IMR-90 (cell line): Measurements from ENCODE around the gene TAOK1. TPM values are rescaled to one million over a fixed set of nuclear protein-coding genes. Genes with fewer than 3 reads are reported as not detected.

Experiments used
- ATAC-seq: fragments of 200-7000 bp; cut with Tn5 transposase; 2 replicates; pipeline ENCODE4 v1.9.1; 2020; ENCODE audit warnings: low read depth, mild to moderate bottlenecking, moderate library complexity
- BruUV-seq: library from RNA; stranded (reverse); fragments of 400-500 nt; replicated peaks from 2 replicates; lab custom pipeline; 2021; lab: Mats Ljungman, UMichigan
- CTCF ChIA-PET: fragments of 300-600 bp; formaldehyde crosslinking; extraction: SDS; loops from one replicate; lab custom pipeline; 2021; ENCODE audit warnings: antibody characterized with exemption; lab: Yijun Ruan, JAX
- POLR2A ChIA-PET: fragments of 300-600 bp; sonication (Branson Sonifier 250); formaldehyde crosslinking; loops from one replicate; lab custom pipeline; 2022; ENCODE audit warnings: antibody characterized with exemption; ENCODE audit not compliant: unreplicated experiment; lab: Charles Lee
- DNase-seq: peaks from one replicate; pipeline ENCODE4 v3.0.0; 2013
- H2AFZ ChIP-seq: replicated peaks from 2 replicates; pipeline ENCODE3; 2013; ENCODE audit warnings: low read length, mild to moderate bottlenecking; ENCODE audit not compliant: poor library complexity
- H2AK5ac ChIP-seq: 2 replicates; pipeline ENCODE4 v1.6.1; 2013; ENCODE audit warnings: low read depth, low read length, inconsistent platforms
- H2AK9ac ChIP-seq: replicated peaks from 2 replicates; pipeline ENCODE3; 2013; ENCODE audit warnings: mild to moderate bottlenecking, low read depth, low read length, moderate library complexity; ENCODE audit not compliant: poor library complexity
- H2BK120ac ChIP-seq: 2 replicates; pipeline ENCODE4 v1.6.1; 2013; ENCODE audit warnings: low read depth, low read length, inconsistent platforms
- H2BK15ac ChIP-seq: 3 replicates; pipeline ENCODE4 v1.6.1; 2013; ENCODE audit warnings: low read depth, low read length, inconsistent platforms
- H2BK20ac ChIP-seq: 2 replicates; pipeline ENCODE4 v1.6.1; 2013; ENCODE audit warnings: low read depth, mild to moderate bottlenecking, inconsistent platforms, low read length, moderate library complexity
- H2BK5ac ChIP-seq: 2 replicates; pipeline ENCODE4 v1.6.1; 2013; ENCODE audit warnings: mild to moderate bottlenecking, low read depth, low read length, inconsistent platforms; ENCODE audit not compliant: poor library complexity, severe bottlenecking
- H3K14ac ChIP-seq: replicated peaks from 2 replicates; pipeline ENCODE4 v1.6.1; 2013; ENCODE audit warnings: low read depth, low read length, inconsistent platforms
- H3K18ac ChIP-seq: 2 replicates; pipeline ENCODE4 v1.6.1; 2013; ENCODE audit warnings: low read depth, low read length, control low read depth
- H3K23ac ChIP-seq: 2 replicates; pipeline ENCODE4 v1.6.1; 2013; ENCODE audit warnings: low read depth, low read length, inconsistent platforms
- H3K27ac ChIP-seq: 2 replicates; pipeline ENCODE4 v1.5.1; 2013; ENCODE audit warnings: mild to moderate bottlenecking, control low read depth, low read length; ENCODE audit not compliant: insufficient read depth
- H3K27me3 ChIP-seq: 2 replicates; pipeline ENCODE4 v1.6.1; 2013; ENCODE audit warnings: low read length; ENCODE audit not compliant: control insufficient read depth, insufficient read depth
- H3K36me3 ChIP-seq: 2 replicates; pipeline ENCODE4 v1.6.1; 2013; ENCODE audit warnings: low read length, mixed read lengths; ENCODE audit not compliant: control insufficient read depth, insufficient read depth
- H3K4ac ChIP-seq: 2 replicates; pipeline ENCODE4 v1.6.1; 2013; ENCODE audit warnings: low read depth, low read length, inconsistent platforms
- H3K4me1 ChIP-seq: 2 replicates; pipeline ENCODE4 v1.6.1; 2013; ENCODE audit warnings: low read length, mixed read lengths; ENCODE audit not compliant: control insufficient read depth, insufficient read depth
- H3K4me2 ChIP-seq: 2 replicates; pipeline ENCODE4 v1.6.1; 2013; ENCODE audit warnings: low read depth, mild to moderate bottlenecking, control low read depth, low read length, moderate library complexity
- H3K4me3 ChIP-seq: 2 replicates; pipeline ENCODE4 v1.5.1; 2013; ENCODE audit warnings: low read depth, mild to moderate bottlenecking, control low read depth, low read length, moderate library complexity; ENCODE audit not compliant: insufficient read depth
- H3K56ac ChIP-seq: 2 replicates; pipeline ENCODE4 v1.6.1; 2013; ENCODE audit warnings: low read length, inconsistent platforms; ENCODE audit not compliant: insufficient read depth; ENCODE audit errors: extremely low read depth
- H3K79me1 ChIP-seq, 2 experiments: 2 replicates each; pipeline ENCODE4 v1.6.1; 2013; ENCODE audit warnings: low read length in 2 of 2, inconsistent platforms in 1 of 2, low read depth in 1 of 2
- H3K9ac ChIP-seq: 2 replicates; pipeline ENCODE4 v1.6.1; 2013; ENCODE audit warnings: low read depth, low read length, control low read depth
- H3K9me1 ChIP-seq: 2 replicates; pipeline ENCODE4 v1.6.1; 2013; ENCODE audit warnings: low read length, inconsistent platforms; ENCODE audit not compliant: insufficient read depth
- H3K9me3 ChIP-seq: 2 replicates; pipeline ENCODE4 v1.6.1; 2013; ENCODE audit warnings: low read length; ENCODE audit not compliant: control insufficient read depth, insufficient read depth
- H4K20me1 ChIP-seq: 2 replicates; pipeline ENCODE4 v1.6.1; 2013; ENCODE audit warnings: low read length, inconsistent platforms; ENCODE audit not compliant: insufficient read depth
- H4K5ac ChIP-seq: 2 replicates; pipeline ENCODE4 v1.6.1; 2013; ENCODE audit warnings: mild to moderate bottlenecking, low read depth, low read length, control low read depth
- H4K8ac ChIP-seq, 2 experiments: 2 replicates each; pipeline ENCODE4 v1.6.1; 2013; ENCODE audit warnings: low read depth in 2 of 2, low read length in 2 of 2, control low read depth in 1 of 2, inconsistent platforms in 1 of 2
- H4K91ac ChIP-seq: 2 replicates; pipeline ENCODE4 v1.6.1; 2013; ENCODE audit warnings: low read depth, low read length, inconsistent platforms; ENCODE audit not compliant: insufficient read depth
- BHLHE40 ChIP-seq: fragments of 150-350 bp; IDR thresholded peaks from 2 replicates; pipeline ENCODE4 v1.6.1; 2016; ENCODE audit warnings: mild to moderate bottlenecking, low read depth, low read length
- CEBPB ChIP-seq: IDR thresholded peaks from 2 replicates; pipeline ENCODE4 v1.6.1; 2012; ENCODE audit warnings: low read depth, low read length, improper control_type of control experiment
- CHD1 ChIP-seq: IDR thresholded peaks from 2 replicates; pipeline ENCODE4 v1.6.1; 2012; ENCODE audit warnings: low read depth, low read length, improper control_type of control experiment
- CTCF ChIP-seq: conservative IDR thresholded peaks from 2 replicates; pipeline ENCODE4 v1.5.1; 2012; ENCODE audit warnings: mild to moderate bottlenecking, low read depth, low read length, improper control_type of control experiment
- ELK1 ChIP-seq: fragments of 150-350 bp; IDR thresholded peaks from 2 replicates; pipeline ENCODE4 v1.6.1; 2016; ENCODE audit warnings: low read depth, mild to moderate bottlenecking, low read length, moderate library complexity, borderline replicate concordance
- FOS ChIP-seq: fragments of 150-350 bp; IDR thresholded peaks from 2 replicates; pipeline ENCODE4 v1.6.1; 2016; ENCODE audit warnings: low read depth, low read length
- MAFK ChIP-seq: IDR thresholded peaks from 2 replicates; pipeline ENCODE4 v1.6.1; 2012; ENCODE audit warnings: low read depth, low read length, improper control_type of control experiment
- MAZ ChIP-seq: IDR thresholded peaks from 2 replicates; pipeline ENCODE4 v1.6.1; 2012; ENCODE audit warnings: low read depth, mild to moderate bottlenecking, low read length, improper control_type of control experiment, moderate library complexity, borderline replicate concordance
- MXI1 ChIP-seq: IDR thresholded peaks from 2 replicates; pipeline ENCODE4 v1.6.1; 2012; ENCODE audit warnings: low read depth, mild to moderate bottlenecking, low read length, moderate library complexity, borderline replicate concordance
- NFE2L2 ChIP-seq: fragments of 150-350 bp; IDR thresholded peaks from 2 replicates; pipeline ENCODE4 v1.6.1; 2016; ENCODE audit warnings: low read depth, mild to moderate bottlenecking, low read length
- POLR2A ChIP-seq: IDR thresholded peaks from 2 replicates; pipeline ENCODE4 v1.6.1; 2012; ENCODE audit warnings: mild to moderate bottlenecking, low read depth, low read length
- RAD21 ChIP-seq: IDR thresholded peaks from 2 replicates; pipeline ENCODE4 v1.6.1; 2012; ENCODE audit warnings: low read length, improper control_type of control experiment
- RCOR1 ChIP-seq: IDR thresholded peaks from 2 replicates; pipeline ENCODE4 v1.6.1; 2012; ENCODE audit warnings: mild to moderate bottlenecking, low read length, improper control_type of control experiment; ENCODE audit not compliant: insufficient replicate concordance
- RFX5 ChIP-seq: IDR thresholded peaks from 2 replicates; pipeline ENCODE4 v1.8.0; 2012; ENCODE audit warnings: low read depth, mild to moderate bottlenecking, low read length, moderate library complexity
- SMC3 ChIP-seq: fragments of 150-350 bp; IDR thresholded peaks from 2 replicates; pipeline ENCODE4 v1.6.1; 2016; ENCODE audit warnings: low read depth, mild to moderate bottlenecking, antibody characterized with exemption, low read length, moderate library complexity
- USF2 ChIP-seq: fragments of 150-350 bp; IDR thresholded peaks from 2 replicates; pipeline ENCODE4 v1.6.1; 2017; ENCODE audit warnings: mild to moderate bottlenecking, antibody characterized with exemption, low read length, low read depth
- WGBS, 2 experiments: methylation state at CpG; one replicate each; pipeline versions ENCODE4 v1.1.5 to v1.1.7; 2013; ENCODE audit warnings: missing lambda C conversion rate in 2 of 2; ENCODE audit not compliant: insufficient read length in 1 of 2; ENCODE audit errors: extremely low coverage in 2 of 2; 5-methylcytosine and 5-hydroxymethylcytosine counted together
- dilution Hi-C: fragments of 300-500 bp; cut with HindIII; formaldehyde crosslinking; loops from one replicate; pipeline ENCODE4 v1.14.3; 2018; ENCODE audit warnings: low sequenced_read_pairs; ENCODE audit not compliant: unreplicated experiment
- in situ Hi-C: fragments of 300-500 bp; cut with MboI; formaldehyde crosslinking; loops from 3 replicates; pipeline ENCODE4 v1.14.3; 2019; ENCODE audit warnings: low sequenced_read_pairs, inconsistent platforms, mixed read lengths
- intact Hi-C: fragments of 100-400 bp; cut with micrococcal nuclease; formaldehyde crosslinking; loops from 2 replicates; pipeline ENCODE4 v1.10.0; 2022
- polyA plus RNA-seq, 3 experiments: library from polyadenylated mRNA; depleted of rRNA; stranded (reverse); fragments of >200 nt; gene quantifications; 2 replicates each; pipeline ENCODE4 v1.2.3, GENCODE V29; 2012; ENCODE audit warnings: low replicate concordance in 1 of 3
- total RNA-seq: library from RNA; depleted of rRNA; stranded (reverse); fragments of >200 nt; gene quantifications from 2 replicates; pipeline ENCODE4 v1.2.3, GENCODE V29; 2012

The TAOK1 gene
- total and polyA plus RNA-seq, 2 of the 4 experiments (the other 2 are of a cell fraction) = 9.8 to 91.8 TPM

DNA sequence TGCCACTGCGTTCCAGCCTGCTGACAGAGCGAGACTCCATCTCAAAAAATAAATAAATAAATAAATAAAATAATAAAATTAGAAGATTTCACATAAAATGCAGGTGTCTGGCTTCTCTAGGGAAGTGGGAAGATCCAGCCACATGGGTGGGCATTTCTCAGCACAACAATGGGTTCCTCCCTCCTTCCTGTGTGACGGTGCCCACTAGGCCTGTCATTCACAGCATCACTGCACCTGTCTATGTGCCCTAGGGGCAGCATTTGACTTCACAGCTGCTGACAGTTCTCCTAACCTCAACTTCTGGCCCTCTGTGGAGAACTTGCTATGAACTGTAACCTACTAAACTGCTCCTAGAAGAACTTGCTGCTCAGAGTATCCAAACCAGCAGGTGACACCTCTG lies 173.7 kb downstream of the TAOK1 start:
- H3K56ac ChIP-seq = no peak overlapping the region
- dilution Hi-C loops (no loop called here), in situ Hi-C loops (no loop called here), intact Hi-C loops (loop anchor here (10.0 kb wide), 1 partner anchor 419 kb away; no protein-coding TSS in a partner anchor)
- H3K9me3 ChIP-seq = no peaks in the 10 kb centered on the region
- no peaks in the 10 kb centered on the region for H3K27me3 ChIP-seq
- no CpG with 5 or more reads among the region's 3 CpGs for WGBS, 2 experiments
- H2BK20ac ChIP-seq = no peak overlapping the region
- no peak overlapping the region for H3K4me3 ChIP-seq
- H2AK5ac ChIP-seq = no peak overlapping the region
- ChIA-PET POLR2A (no interaction called here), CTCF (no interaction called here)
- no peak overlapping the region for H2BK120ac ChIP-seq
- no peaks in the 10 kb centered on the region for H4K20me1 ChIP-seq
- H3K9ac ChIP-seq = no peak overlapping the region
- H3K23ac ChIP-seq = no peak overlapping the region
- TF ChIP-seq MXI1 (no peak), USF2 (no peak), MAFK (no peak), RCOR1 (no peak), MAZ (no peak), BHLHE40 (no peak), NFE2L2 (no peak), RFX5 (no peak), POLR2A (no peak), RAD21 (no peak), SMC3 (no peak), CEBPB (no peak), ELK1 (no peak), CHD1 (no peak), FOS (no peak), CTCF (no peak)
- no peak overlapping the region for H4K5ac ChIP-seq
- H2BK15ac ChIP-seq = no peak overlapping the region
- no TSS peak for BruUV-seq
- H3K27ac ChIP-seq = no peak overlapping the region
- no peak overlapping the region for H3K14ac ChIP-seq
- H3K4me2 ChIP-seq = no peak overlapping the region
- H3K18ac ChIP-seq = no peak overlapping the region
- no peak overlapping the region for H4K8ac ChIP-seq
- H3K9me1 ChIP-seq = peaks cover 2% of the 10 kb centered on the region; the same call in 1 of the 2 replicates
- H3K36me3 ChIP-seq = peaks cover 7% of the 10 kb centered on the region; the same call in 1 of the 2 replicates
- DNase-seq (no peak), ATAC-seq (no peak)
- no peak overlapping the region for H2AK9ac ChIP-seq
- H3K4me1 ChIP-seq = no peaks in the 10 kb centered on the region; the same call in 1 of the 2 replicates
- H3K4ac ChIP-seq = no peak overlapping the region
- no peak overlapping the region for H4K91ac ChIP-seq
- no peak overlapping the region for H2AFZ ChIP-seq
- peaks cover 2 to 13% of the 10 kb centered on the region in 2 experiments; a peak in 3 of 4 replicates for H3K79me1 ChIP-seq
- no peak overlapping the region for H2BK5ac ChIP-seq
